Ovary (tissue), 9 donors: ENCODE data around the gene LYPLAL1. TPM values are rescaled to one million over a fixed set of nuclear protein-coding genes. Genes with fewer than 3 reads are reported as not detected.

Experiments used
- DNase-seq, 5 donors: peaks; one replicate each; pipeline ENCODE4 v3.0.0-alpha.2; 2019 to 2020
- H3K27ac ChIP-seq, 2 donors: fragments of 200-600 bp; one replicate each; pipeline versions ENCODE4 v1.5.1 to v1.8.0; 2019 to 2022
- H3K27me3 ChIP-seq: fragments of 200-600 bp; one replicate; pipeline ENCODE4 v1.8.0; 2022
- H3K36me3 ChIP-seq: fragments of 200-600 bp; sonication (generic); one replicate; pipeline ENCODE4 v1.5.1; 2019
- H3K4me1 ChIP-seq: one replicate; pipeline ENCODE4 v1.8.1; 2013; ENCODE audit warnings: mild to moderate bottlenecking, moderate library complexity; ENCODE audit not compliant: insufficient read depth
- H3K4me3 ChIP-seq: fragments of 200-600 bp; sonication (generic); one replicate; pipeline ENCODE4 v1.5.1; 2017
- H3K9me3 ChIP-seq, 2 donors: fragments of 200-600 bp in 1 of 2; sonication (generic) in 1 of 2; one replicate each; pipeline versions ENCODE4 v1.5.1 to v1.8.1; 2013 to 2019; ENCODE audit warnings: mild to moderate bottlenecking in 1 of 2, moderate library complexity in 1 of 2
- CTCF ChIP-seq, 3 donors: fragments of 450-650 bp in 2 of 3; fragments of 200-600 bp in 1 of 3; IDR thresholded peaks; one replicate each; pipeline versions ENCODE4 v1.5.1 to v1.8.0; 2016 to 2022; ENCODE audit warnings: antibody characterized with exemption in 3 of 3, mild to moderate bottlenecking in 1 of 3
- EP300 ChIP-seq: sonication (generic); formaldehyde crosslinking; IDR thresholded peaks from one replicate; pipeline ENCODE4 v1.6.1; 2017; ENCODE audit warnings: antibody characterized with exemption
- POLR2A ChIP-seq: fragments of 450-650 bp; IDR thresholded peaks from one replicate; pipeline ENCODE4 v1.6.1; 2017; ENCODE audit warnings: antibody characterized with exemption, mild to moderate bottlenecking, moderate library complexity
- WGBS, 3 donors: extraction: QIAGEN DNeasy Blood & Tissue Kit in 1 of 3; methylation state at CpG; one replicate each; pipeline versions ENCODE4 v1.1.5 to v1.1.7; 2013 to 2017; 5-methylcytosine and 5-hydroxymethylcytosine counted together
- intact Hi-C, 4 donors: fragments of 100-400 bp; cut with DNase I; formaldehyde crosslinking; loops; one replicate each; pipeline versions ENCODE4 v1.11.0 to v1.15.1; 2022 to 2023
- polyA plus RNA-seq, 2 donors: library from polyadenylated mRNA; stranded (reverse); fragments of 200-250 nt in 1 of 2; fragments of 350-450 nt in 1 of 2; fragmentation: Illumina TruSeq in 1 of 2; extraction: RNeasy Lipid Tissue Mini Kit (QIAGEN cat#74804) in 1 of 2; gene quantifications; one replicate each; pipeline ENCODE4 v1.2.3, GENCODE V29; 2013 to 2014
- total RNA-seq, 7 donors: library from RNA; depleted of rRNA in 2 of 7; stranded (reverse); fragments of >200 nt in 2 of 7; fragmentation: NEBNext Ultra II Directional in 3 of 7; extraction: Animal tissue kit (Norgen Biotek cat#: 25700) in 3 of 7; gene quantifications; one replicate each; pipeline versions ENCODE4 v1.1.0 to v1.2.4, GENCODE V29; 2016 to 2023
- donor health status: DM: no; HTN: no; CAD: no; lungs with moderate emphysema.
- donor health status: DM: no; HTN: no; CAD: no.
- donor health status: Bipolar disorder and iron deficiency.
- donor health status: DM: yes; HTN: yes; CAD: no.
- donor health status: DM: no; HTN: no; CAD: no.
- donor health status: DM: yes; HTN: yes; CAD: no.

LYPLAL1 gene
- total and polyA plus RNA-seq, 9 donors, result 14.7 to 43.8 (median 36.8) TPM

DNA sequence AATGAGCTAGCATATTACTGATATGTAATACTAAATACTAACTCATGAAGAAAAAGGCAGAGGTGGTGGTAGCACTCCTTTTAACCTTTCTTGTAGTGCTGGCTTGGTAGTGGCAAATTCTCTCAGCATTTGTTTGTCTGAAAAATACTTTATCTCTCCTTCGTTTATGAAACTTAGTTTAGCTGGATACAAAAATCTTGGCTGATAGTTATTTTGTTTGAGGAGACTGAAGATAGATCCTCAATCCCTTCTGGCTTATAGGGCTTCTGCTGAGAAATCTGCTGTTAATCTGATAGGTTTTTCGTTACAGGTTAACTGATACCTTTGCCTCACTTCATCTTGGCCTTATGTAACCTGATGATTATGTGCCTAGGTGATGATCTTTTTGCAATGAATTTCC, 87.8 kb downstream of the LYPLAL1 start:
- no peak for TF ChIP-seq EP300
- no peak for TF ChIP-seq CTCF (IDR thresholded peaks at IDR 0.05)
- TF ChIP-seq POLR2A, result no peak
- no peak overlapping the region for H3K4me3 ChIP-seq
- H3K9me3 ChIP-seq, result no peaks in the 10 kb centered on the region
- H3K27me3 ChIP-seq, result no peaks in the 10 kb centered on the region
- H3K36me3 ChIP-seq, result no peaks in the 10 kb centered on the region
- no peaks in the 10 kb centered on the region for H3K4me1 ChIP-seq
- 46 to 99% (median 76%) methylated on average over 2 of the region's 2 CpGs for WGBS, 3 donors
- no peak for DNase-seq
- intact Hi-C loops, result no loop called here
- H3K27ac ChIP-seq, result no peak overlapping the region
